HG02798 (cell line): Measurements from ENCODE around the gene PARD3.

ENCODE experiments used
- ATAC-seq: cut with Tn5 transposase; IDR thresholded peaks from one replicate; pipeline ENCODE4 v1.9.1; 2021; ENCODE audit warnings: mild to moderate bottlenecking; ENCODE audit not compliant: unreplicated experiment, poor library complexity

PARD3 gene

DNA sequence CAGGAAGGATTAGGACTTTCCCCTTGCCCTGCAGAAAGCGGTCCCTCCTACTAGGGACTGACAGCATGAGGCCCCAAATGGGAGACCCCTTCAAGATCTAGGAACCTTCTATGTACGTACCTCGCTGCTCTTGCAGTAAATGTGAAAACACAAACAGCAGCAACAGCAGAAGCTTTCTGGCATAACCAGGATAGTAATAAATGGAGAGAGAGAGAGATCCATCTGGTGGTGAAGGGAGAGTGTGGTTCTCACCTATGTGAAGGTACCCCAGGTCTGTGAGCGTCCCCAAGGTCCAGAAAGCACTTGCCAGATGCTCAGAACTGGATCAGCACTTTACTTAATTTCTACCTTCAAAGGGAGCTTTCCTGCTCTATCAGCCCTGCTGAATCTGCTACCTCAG lies 592.7 kb downstream of the PARD3 start:
- no peak for ATAC-seq

DNA sequence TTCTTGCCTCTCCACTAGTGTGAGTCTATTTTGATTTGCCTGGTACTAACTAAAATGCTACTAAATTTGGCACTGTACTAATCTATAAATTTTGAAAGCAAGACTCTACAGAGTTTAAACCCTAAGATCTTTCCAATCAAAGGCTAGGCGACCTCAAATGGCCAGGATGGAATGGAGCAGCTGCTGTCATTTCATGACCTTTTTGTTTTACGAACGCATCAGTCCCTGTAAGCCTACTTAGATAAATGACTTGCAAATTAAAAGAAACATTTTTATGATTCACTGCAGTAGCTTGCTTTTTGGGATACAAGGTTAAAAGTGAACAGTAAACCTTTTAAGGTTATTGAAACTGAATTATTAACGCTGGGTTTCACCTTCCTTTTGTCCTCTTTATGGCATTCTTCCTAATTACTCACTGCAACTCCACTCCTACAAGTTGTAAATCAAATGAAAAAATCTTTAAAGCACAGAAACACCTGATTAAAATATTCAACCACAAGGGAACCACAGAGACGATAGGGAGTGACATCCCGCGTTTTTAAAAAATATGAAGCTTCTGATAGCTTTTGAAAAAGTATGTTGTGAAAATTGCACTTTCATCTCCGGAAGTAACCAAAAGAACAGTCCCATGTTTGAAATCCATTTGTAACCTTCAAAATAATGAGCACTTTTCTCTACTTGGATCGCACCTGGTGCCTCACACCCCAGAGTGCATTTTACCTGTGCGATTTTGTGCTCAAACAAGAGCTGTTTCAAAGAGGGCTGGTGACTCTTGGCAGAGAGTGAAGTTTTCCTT lies 595.1 kb downstream of the PARD3 start:
- ATAC-seq: no peak

DNA sequence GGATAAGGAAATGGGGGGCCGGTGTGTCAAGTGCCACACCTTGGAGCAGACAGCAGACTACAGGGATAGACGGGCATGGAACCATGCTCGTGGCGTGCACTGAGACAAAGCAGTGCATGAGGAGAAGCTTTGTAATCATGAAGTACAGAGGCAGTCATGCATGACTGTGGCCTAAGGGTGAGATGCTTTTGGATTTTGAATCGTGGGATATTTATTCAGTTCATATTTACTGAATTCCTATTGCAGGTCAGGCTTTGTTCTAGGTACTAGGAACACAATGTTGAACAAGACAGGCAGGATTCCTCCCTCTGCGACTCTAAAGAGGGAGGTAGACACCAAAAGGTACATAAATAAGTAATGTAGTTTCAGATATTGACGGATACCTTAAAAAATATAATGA lies 597.6 kb downstream of the PARD3 start:
- no peak for ATAC-seq

DNA sequence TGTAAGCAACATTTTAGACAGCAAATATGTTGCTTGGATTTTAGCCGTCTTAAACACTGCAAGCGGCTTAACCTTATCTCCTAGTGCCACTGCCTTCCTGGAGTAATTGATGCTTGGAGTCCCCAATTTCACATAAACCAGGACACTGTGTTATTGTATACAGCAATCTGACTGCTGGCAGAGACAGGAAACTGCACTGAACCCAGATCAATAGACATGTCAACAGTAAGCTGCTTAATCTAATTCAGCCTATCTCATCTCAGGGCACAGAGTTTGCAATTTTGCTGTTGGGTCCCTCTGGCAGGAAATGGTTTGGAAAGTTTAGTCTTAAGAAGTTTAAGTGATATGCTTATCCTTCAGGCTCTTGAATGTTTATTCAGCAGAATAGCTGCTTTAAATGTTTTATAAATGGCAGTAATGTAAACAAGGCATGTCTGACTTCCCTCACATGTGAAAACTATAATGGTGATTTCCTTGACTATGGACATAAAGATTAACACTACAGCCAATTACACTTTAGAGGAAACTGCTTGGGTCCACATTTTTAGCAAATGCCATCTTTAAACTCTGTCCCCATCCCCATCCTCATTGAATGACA lies 598.6 kb downstream of the PARD3 start:
- ATAC-seq: no peak

DNA sequence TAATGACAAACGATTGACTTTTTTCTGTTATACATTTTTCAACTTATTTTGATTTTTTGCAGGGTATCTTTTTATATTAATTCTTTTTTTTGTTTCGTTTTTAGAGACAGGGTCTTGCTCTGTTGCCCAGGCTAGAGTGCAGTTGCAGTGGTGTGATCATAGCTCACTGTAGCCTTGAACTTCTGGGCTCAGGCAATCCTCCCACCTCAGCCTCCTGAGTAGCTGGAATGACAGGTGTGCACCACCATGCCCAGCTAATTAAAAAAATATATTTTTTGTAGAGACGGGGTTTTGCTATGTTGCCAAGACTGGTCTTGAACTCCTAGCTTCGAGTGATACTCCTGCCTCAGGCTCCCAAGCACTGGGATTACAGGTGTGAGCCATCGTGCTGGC lies 601.3 kb downstream of the PARD3 start:
- no peak for ATAC-seq

DNA sequence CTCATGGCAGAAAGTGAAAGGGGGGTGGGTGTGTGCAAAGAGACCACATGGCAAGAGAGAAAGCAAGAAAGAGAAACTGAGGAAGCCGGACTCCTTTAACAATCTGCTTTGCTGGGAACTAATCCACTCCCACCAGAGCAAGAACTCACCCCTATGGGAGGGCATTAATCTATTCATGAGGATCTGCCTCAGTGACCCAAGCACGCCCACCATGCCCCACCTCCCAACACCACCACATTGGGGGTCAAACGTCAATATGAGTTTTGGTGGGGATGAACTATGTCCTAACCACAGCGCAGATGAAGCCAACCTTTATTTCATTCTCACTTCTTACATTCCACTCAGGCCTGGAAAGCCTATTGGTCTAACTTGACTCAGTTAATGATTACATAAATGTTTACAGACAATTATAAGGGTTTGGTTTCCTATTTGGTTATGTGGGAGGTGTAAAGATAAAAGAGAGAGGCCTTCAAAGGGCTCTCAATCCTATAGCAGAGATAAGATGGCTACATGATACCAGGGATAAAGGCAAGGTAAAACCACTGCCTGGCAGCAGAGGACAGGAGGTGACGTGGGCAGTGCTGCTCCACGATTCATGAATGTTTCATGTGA lies 601.8 kb downstream of the PARD3 start:
- no peak for ATAC-seq

DNA sequence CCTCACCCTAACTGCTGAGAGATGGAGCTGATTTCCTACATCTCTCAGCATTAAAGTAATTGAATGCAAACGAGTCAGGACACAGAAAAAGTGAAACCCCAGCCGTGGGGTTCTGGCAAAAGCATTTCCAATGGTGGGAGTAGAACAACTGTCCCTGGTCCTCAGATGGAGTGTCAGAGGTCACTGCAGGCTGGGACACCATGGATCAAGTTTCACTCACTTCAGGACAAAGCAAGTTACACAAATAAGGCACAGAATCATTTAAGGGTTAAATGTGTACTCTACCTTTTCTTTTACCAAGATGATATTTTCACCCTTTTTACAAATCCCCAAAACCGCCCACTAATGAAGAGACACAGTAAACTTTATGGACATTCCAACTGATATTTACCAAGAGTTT lies 607.8 kb downstream of the PARD3 start:
- ATAC-seq: no peak

DNA sequence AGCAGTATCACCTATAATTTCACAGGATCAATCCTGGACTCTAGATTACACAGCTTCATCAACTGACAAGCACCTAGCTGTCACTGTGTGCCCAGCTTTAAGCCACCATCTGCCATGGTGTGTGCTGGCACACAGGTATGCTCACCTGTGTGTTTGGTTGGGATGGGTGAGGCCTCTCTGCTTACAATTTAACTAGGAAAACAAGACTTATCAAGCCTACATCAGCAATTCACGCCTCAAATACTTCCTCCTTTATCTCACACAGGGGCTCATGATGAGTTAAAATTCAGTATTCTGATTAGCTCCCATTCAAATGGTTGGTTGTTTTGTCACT lies 608.2 kb downstream of the PARD3 start:
- ATAC-seq: no peak

DNA sequence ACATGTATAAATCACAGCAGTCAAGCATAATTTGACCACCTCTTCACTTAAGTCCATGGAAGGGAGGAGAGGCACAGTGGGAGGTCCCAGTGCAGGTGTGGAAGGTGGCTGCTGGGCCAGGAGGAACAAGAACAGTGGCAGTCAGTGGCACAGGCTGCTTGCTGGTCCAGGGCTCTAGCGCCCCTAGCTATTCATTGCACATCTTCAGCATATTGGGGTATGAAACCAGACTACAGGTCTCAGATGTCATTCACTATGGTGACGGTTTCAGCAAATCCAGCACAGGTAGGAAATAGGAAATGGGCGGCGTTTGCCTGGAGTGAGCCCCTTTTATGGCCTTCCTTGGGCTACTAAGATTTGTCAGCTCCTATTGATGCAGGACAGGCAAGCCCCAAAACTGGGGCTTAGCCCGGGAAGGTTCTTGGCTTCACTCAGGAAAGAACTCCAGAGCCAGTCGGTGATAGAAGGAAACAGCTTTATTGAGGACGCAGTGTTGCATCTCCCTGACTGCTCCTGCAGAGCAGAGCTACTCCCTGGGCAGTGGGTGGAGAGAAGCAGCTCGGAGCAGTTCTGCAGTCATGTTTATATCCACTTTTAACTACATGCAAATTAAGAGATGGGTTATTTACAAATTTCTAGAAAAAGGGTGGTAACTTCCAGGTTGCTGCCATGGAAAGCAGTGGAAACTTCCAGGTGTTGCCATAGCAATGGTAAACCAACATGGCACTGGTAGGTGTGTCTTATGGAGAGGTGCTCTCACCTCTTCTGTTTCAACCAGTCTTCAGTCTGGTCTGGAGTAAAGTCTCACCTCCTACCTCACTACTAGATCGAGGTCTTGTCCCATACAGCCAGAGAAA lies 608.8 kb downstream of the PARD3 start:
- ATAC-seq: peak; percentile 49

DNA sequence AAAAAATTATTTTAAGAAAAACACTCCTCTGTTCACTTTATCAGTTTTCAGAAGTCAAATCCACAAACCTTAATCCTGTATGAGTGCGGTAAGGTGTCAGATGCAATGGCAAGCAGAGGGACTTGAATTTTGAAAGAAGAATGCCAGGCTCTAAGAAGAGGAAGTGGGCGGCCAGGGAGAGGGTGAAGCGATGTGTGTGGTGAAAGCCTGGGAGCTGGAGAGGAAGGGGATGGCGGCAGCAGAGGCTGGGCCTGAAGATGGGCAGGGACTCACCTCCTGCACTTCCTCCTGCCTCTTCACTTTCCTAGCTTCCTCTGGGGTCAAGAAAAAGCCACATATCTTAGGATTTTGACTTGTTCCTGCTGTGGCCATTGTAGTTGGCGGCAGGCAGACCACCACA lies 609.6 kb downstream of the PARD3 start:
- no peak for ATAC-seq

DNA sequence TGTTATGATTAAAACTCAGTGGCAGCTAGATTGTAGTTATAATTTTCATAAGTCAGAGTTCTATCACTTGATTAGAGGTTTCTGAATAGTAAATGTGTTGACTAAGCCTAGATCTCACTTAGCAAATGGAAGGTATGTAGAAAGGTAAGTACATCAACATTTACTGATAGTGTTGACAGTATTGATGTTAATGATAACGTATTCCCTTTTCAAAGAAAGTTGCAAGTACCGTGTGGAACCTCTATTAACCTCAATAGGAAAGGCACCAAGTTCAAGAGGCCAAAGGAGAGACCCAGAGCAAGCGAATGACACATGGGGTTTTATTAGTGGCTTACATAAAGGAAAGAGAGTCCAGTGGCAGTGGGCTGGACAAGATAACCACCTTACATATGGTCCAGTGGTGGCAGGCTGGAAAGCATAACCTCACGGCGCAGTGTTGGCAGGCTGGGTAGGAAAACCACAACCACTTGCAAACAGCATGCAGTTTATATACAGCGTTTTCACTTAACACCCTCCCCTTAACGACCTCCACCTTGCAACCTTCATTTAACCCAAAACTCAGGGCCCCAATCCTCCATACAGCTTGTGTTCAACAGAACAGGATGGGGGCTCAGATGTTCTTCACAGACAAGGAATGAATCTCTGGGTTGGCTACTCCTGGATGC lies 611.0 kb downstream of the PARD3 start:
- no peak for ATAC-seq

DNA sequence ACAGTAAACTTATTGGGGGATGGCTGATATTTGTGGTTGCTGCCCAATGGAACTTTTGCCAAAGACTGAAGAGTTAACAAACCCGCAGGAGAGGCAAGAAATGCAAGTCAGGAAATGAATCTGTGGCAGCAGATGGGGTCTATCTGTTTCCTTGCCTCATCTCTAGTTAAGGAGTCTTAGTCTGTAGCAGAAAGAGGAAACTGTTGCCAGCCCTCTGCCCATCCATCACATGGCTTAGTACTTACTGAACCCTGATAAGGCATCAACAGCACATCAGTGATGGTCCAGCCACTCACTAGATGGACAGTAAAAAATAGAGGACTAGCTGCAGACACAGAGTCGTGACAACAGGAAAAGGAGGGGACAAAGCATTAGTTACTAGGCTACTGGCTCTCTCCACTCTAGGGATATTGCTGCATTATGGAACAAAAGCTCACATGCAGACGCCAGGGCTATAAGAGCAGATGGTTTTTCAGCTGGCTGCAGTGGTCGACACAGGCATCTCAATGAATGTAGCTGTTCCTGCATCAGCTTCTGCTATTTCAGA lies 614.7 kb downstream of the PARD3 start:
- no peak for ATAC-seq

DNA sequence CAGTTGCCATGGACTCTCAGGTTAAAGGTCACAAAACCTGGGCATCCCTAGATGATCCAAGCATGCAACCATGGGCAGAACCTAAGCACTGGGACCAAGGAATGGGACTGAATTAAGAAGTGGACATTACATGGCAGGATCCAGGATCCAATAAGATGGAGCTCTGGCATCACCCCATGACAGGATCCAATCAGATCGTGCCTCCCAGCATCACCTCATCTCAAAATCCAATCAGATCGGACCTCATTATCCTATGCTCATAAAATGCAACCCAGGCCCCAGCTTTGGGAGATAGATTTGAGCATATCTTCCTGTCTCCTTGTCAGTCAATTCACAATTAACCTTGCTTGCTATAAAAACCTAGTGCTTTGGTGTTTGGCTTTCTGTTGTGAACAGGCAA lies 616.1 kb downstream of the PARD3 start:
- no peak for ATAC-seq

DNA sequence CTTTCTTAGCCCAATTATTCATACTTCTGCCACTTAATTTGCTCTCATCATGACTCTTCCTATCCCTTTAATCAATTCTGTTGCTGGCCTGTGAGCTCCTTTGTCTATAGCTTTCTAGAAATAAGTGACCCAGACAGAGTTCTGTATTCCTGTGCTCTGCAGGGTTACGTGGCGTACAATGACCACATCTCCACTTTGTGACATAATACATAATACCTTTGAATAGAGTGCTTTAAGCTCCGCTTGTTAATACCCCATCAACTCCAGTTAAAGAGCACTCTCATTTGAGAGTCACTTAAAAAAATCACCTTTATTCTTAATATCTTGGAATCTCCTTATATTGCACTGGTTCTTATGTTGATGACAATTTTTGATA lies 619.0 kb downstream of the PARD3 start:
- no peak for ATAC-seq

DNA sequence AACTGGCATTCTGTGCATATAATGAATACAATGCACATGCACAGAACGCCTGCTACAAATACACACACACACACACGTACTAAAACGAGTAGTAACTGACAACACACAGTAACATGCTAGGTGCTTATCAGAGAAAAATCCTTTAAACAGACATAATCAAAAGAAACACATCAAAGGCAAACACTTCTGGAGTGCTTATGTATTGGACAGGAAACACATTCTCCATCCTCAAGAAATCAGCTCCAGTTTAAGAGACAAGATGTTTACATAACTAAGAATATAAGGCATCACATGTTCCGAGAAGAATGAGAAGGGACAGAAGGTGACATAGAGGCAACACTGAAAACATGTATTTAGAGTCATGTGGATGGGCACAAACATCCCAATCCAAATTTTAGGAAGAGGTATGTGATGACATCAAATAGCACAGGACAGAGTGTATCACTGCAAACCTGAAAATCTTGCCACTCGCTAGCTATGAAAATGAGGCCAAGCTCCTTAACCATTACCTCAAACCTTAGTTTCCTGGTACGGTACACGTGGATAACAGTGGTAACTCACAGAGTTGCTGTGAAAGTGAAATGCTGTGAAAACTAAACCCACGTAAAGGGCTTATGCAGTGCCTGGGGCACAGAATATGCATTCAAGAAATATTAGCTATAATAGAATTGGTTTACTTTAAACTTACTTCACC lies 619.6 kb downstream of the PARD3 start:
- no peak for ATAC-seq

DNA sequence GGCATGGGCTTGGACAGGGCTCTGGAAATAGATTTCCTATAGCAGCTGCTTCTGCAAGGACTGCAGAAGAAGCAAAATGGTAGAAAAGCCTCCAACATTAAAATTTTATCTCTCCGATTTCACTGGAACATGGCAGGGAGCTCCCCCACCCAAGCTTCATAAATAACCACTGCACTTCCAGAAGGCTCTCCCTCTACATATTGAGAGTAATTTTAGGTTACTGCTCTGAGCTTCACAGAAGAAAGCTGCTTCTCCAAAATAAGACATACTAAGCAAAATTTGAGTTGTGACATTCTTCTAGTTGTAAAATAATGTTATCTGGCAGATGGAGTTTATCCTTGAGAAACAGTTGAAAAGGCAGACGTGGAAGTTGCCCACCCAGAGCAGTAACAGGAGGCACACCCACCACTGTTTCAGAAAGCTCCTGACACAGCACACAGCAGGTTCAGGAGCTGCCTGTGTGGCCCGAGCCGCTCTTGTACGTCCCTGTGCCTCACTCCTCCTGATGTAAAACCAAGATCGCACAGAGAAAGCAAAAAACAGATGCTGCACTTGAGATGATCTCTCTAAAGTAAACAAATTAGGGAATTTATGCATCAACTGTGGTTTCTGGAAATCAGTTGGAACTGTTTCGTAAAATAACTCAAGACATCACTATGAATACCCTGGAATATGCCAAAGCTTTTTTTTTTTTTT lies 621.0 kb downstream of the PARD3 start:
- no peak for ATAC-seq

DNA sequence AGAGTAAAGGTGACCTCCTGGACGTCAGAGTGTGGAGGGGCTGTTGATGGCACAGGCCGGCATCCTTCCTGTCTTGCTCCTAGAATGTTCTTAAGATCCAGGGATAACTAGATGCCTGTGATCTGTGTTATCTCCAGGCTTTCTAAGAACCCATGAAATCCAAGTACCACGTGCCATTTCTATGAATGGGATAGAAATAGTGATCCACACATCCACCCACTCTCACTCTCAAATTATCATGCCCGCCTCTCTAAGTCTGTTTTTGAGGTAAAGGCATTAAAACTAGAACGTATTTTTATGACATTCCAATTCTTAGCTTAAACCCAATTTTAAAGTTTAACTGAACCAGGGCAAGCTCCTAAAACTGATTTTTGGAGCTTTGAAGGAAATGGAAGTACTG lies 622.5 kb downstream of the PARD3 start:
- ATAC-seq: no peak

DNA sequence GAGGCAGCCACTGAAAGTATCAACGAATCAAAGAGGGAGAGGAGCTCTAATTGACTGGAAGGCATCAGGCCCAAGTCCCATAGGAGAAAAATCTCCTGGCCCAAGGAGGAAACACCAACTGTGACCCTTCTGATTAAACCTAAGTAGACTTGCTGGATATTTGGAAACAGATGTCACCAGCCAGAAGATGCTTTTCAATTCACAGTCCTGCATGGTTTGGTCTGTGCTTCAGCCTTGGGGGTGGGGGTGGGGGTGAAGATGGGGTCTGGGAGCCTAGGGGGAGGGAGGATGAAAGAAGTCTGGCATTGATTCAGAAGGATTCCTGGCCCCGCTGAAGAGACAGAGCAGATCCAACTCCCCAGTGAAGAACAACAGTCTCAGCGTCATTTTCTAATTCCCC lies 623.7 kb downstream of the PARD3 start:
- no peak for ATAC-seq

DNA sequence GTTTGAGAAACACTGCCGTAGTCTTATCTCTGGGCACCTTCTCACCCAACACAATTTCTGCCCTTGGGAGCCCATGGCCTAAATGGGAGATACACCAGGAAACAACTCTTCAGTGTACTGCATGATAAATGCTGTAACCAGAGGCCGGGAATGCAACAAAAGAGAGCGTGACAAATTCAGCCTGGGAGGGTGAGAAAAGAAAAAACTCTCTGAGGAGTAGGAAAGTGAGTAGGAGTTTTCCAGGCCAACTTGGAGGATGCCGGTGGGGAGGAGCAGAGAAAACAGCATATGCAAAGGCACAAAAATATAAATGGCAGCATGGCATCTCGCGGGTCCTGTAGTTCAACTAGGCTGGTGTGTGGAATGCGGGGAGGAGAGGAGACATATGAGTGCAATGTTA lies 624.5 kb downstream of the PARD3 start:
- ATAC-seq: no peak
